ENCODE results near the gene FGD4. TPM values are rescaled to one million over a fixed set of nuclear protein-coding genes. Genes with fewer than 3 reads are reported as not detected.

The FGD4 gene
- total and polyA plus RNA-seq, 9 of the 15 experiments (the other 6 are each of a cell fraction or from before 2014, with no cell fraction given): 0.05 to 0.51 (median 0.27) TPM

- TF ChIP-seq ZNF830 (CRISPR knock-in tag; IDR thresholded peaks at IDR 0.05) (no peak), ZNF175 (CRISPR knock-in tag; IDR thresholded peaks at IDR 0.05; ENCODE audit: low read depth) (no peak), TARDBP (IDR thresholded peaks at IDR 0.05) (no peak), PHTF2 (CRISPR knock-in tag; IDR thresholded peaks at IDR 0.05) (no peak), ZBTB2 (IDR thresholded peaks at IDR 0.05) (no peak), E4F1 (CRISPR knock-in tag; IDR thresholded peaks at IDR 0.05; ENCODE audit: borderline replicate concordance) (no peak), MBD1 (CRISPR knock-in tag; IDR thresholded peaks at IDR 0.05) (no peak), USF2 (CRISPR knock-in tag; IDR thresholded peaks at IDR 0.05) (no peak), PHB (CRISPR knock-in tag; IDR thresholded peaks at IDR 0.05) (no peak), ID3 (CRISPR knock-in tag; IDR thresholded peaks at IDR 0.05) (no peak), ID3 (tag; IDR thresholded peaks at IDR 0.05) (no peak), USF1 (CRISPR knock-in tag; IDR thresholded peaks at IDR 0.05) (no peak), NR2C2 (CRISPR knock-in tag; IDR thresholded peaks at IDR 0.05) (no peak), NR2C2 (tag; IDR thresholded peaks at IDR 0.05) (no peak), DIDO1 (tag; IDR thresholded peaks at IDR 0.05; ENCODE audit: low read depth) (no peak)
Observed at GRCh38 chr12:32516230-32516629, 116.9 kb downstream of the FGD4 start (continued).

All from K562 (cell line).